H9 (cell line): ENCODE data around the gene EEF1G. TPM values are rescaled to one million over a fixed set of nuclear protein-coding genes. Genes with fewer than 3 reads are reported as not detected.
A peak's percentile ranks its signal among the peaks of the same experiment; 100 is the strongest.

Experiments
- DNase-seq: peaks from one replicate; pipeline ENCODE4 v3.0.0-alpha.2; 2017
- H2AFZ ChIP-seq: one replicate; pipeline ENCODE4 v1.6.1; 2013; ENCODE audit warnings: mild to moderate bottlenecking, low read length, control low read depth, moderate library complexity
- H2AK5ac ChIP-seq: 2 replicates; pipeline ENCODE4 v1.6.1; 2013; ENCODE audit warnings: low read length, control low read depth, mixed read lengths; ENCODE audit not compliant: insufficient read length
- H2BK120ac ChIP-seq: one replicate; pipeline ENCODE4 v1.6.1; 2013; ENCODE audit warnings: low read depth, mild to moderate bottlenecking, low read length, control low read depth, inconsistent platforms; ENCODE audit not compliant: poor library complexity, severe bottlenecking
- H2BK12ac ChIP-seq: 2 replicates; pipeline ENCODE4 v1.6.1; 2013; ENCODE audit warnings: low read length, control low read depth, mixed read lengths, low read depth; ENCODE audit not compliant: insufficient read length
- H2BK15ac ChIP-seq: 2 replicates; pipeline ENCODE4 v1.6.1; 2013; ENCODE audit warnings: low read depth, low read length, control low read depth
- H2BK20ac ChIP-seq: one replicate; pipeline ENCODE4 v1.6.1; 2013; ENCODE audit warnings: low read depth, mild to moderate bottlenecking, low read length, control low read depth, inconsistent platforms; ENCODE audit not compliant: poor library complexity, severe bottlenecking
- H2BK5ac ChIP-seq: 2 replicates; pipeline ENCODE4 v1.6.1; 2013; ENCODE audit warnings: low read length, control low read depth, mixed read lengths; ENCODE audit not compliant: insufficient read length
- H3K14ac ChIP-seq: 2 replicates; pipeline ENCODE4 v1.6.1; 2013; ENCODE audit warnings: low read length, control low read depth; ENCODE audit not compliant: insufficient read depth
- H3K18ac ChIP-seq: 2 replicates; pipeline ENCODE4 v1.6.1; 2013; ENCODE audit warnings: low read depth, mild to moderate bottlenecking, mixed read lengths, low read length, control low read depth; ENCODE audit not compliant: insufficient read length
- H3K23ac ChIP-seq: 2 replicates; pipeline ENCODE4 v1.6.1; 2013; ENCODE audit warnings: low read length, control low read depth, mixed read lengths, low read depth; ENCODE audit not compliant: insufficient read length
- H3K23me2 ChIP-seq: 2 replicates; pipeline ENCODE4 v1.6.1; 2013; ENCODE audit warnings: low read depth, mild to moderate bottlenecking, mixed read lengths, low read length, control low read depth; ENCODE audit not compliant: insufficient read length, poor library complexity, severe bottlenecking
- H3K27ac ChIP-seq: 2 replicates; pipeline ENCODE4 v1.5.1; 2013; ENCODE audit warnings: low read length, control low read depth, mixed read lengths, low read depth; ENCODE audit not compliant: insufficient read length
- H3K27me3 ChIP-seq: 2 replicates; pipeline ENCODE4 v1.6.1; 2013; ENCODE audit warnings: low read length, control low read depth, inconsistent platforms; ENCODE audit not compliant: insufficient read depth
- H3K4ac ChIP-seq: 2 replicates; pipeline ENCODE4 v1.6.1; 2013; ENCODE audit warnings: low read depth, mild to moderate bottlenecking, control low read depth, inconsistent platforms, low read length, moderate library complexity
- H3K4me1 ChIP-seq: 2 replicates; pipeline ENCODE4 v1.6.1; 2013; ENCODE audit warnings: low read length, control low read depth, inconsistent platforms; ENCODE audit not compliant: insufficient read depth
- H3K4me2 ChIP-seq: 2 replicates; pipeline ENCODE4 v1.6.1; 2013; ENCODE audit warnings: low read length, control low read depth, mixed read lengths; ENCODE audit not compliant: insufficient read length, insufficient read depth
- H3K56ac ChIP-seq: 2 replicates; pipeline ENCODE4 v1.6.1; 2013; ENCODE audit warnings: low read depth, mild to moderate bottlenecking, mixed read lengths, low read length, control low read depth; ENCODE audit not compliant: insufficient read length
- H3K79me1 ChIP-seq: 2 replicates; pipeline ENCODE4 v1.6.1; 2013; ENCODE audit warnings: low read depth, mild to moderate bottlenecking, moderate library complexity, low read length, control low read depth, inconsistent platforms; ENCODE audit not compliant: insufficient read depth, poor library complexity, severe bottlenecking
- H3K79me2 ChIP-seq: 2 replicates; pipeline ENCODE4 v1.6.1; 2013; ENCODE audit warnings: low read length, control low read depth, inconsistent platforms; ENCODE audit not compliant: insufficient read depth
- H3K9ac ChIP-seq: 2 replicates; pipeline ENCODE4 v1.6.1; 2013; ENCODE audit warnings: low read length, control low read depth, mixed read lengths; ENCODE audit not compliant: insufficient read length; ENCODE audit errors: extremely low read depth
- H3K9me3 ChIP-seq: one replicate; pipeline ENCODE4 v1.6.1; 2013; ENCODE audit warnings: low read depth, low read length, inconsistent platforms; ENCODE audit not compliant: control insufficient read depth
- H3T11ph ChIP-seq: one replicate; pipeline ENCODE4 v1.6.1; 2013; ENCODE audit warnings: mild to moderate bottlenecking, low read length, control low read depth, inconsistent platforms
- H4K20me1 ChIP-seq: one replicate; pipeline ENCODE4 v1.6.1; 2013; ENCODE audit not compliant: control insufficient read depth, insufficient read length, insufficient read depth
- H4K5ac ChIP-seq: 2 replicates; pipeline ENCODE4 v1.6.1; 2013; ENCODE audit warnings: low read depth, mild to moderate bottlenecking, mixed read lengths, low read length, control low read depth; ENCODE audit not compliant: insufficient read length
- H4K8ac ChIP-seq: replicated peaks from 2 replicates; pipeline ENCODE4 v1.6.1; 2013; ENCODE audit warnings: low read length, control low read depth, mixed read lengths, low read depth; ENCODE audit not compliant: insufficient read length
- H4K91ac ChIP-seq: 2 replicates; pipeline ENCODE4 v1.6.1; 2013; ENCODE audit warnings: low read depth, mild to moderate bottlenecking, moderate library complexity, mixed read lengths, low read length, control low read depth; ENCODE audit not compliant: insufficient read length
- H3K27ac Mint-ChIP-seq, 3 experiments: 2 replicates in 2 of 3; 3 replicates in 1 of 3; pipeline ENCODE4 v1.8.0; 2020 to 2021; ENCODE audit warnings: mixed read lengths in 3 of 3, mild to moderate bottlenecking in 1 of 3, moderate library complexity in 1 of 3
- H3K27me3 Mint-ChIP-seq: 2 replicates; pipeline ENCODE4 v1.8.0; 2021; ENCODE audit warnings: low read depth, mild to moderate bottlenecking, moderate library complexity, mixed read lengths
- H3K36me3 Mint-ChIP-seq, 3 experiments: 2 replicates in 2 of 3; 3 replicates in 1 of 3; pipeline ENCODE4 v1.8.0; 2020 to 2021; ENCODE audit warnings: low read depth in 3 of 3, mixed read lengths in 3 of 3; ENCODE audit not compliant: insufficient read depth in 1 of 3
- H3K4me1 Mint-ChIP-seq, 2 experiments: 2 replicates each; pipeline ENCODE4 v1.8.0; 2020; ENCODE audit warnings: mixed read lengths in 2 of 2
- H3K4me3 Mint-ChIP-seq, 2 experiments: 2 replicates in 1 of 2; 3 replicates in 1 of 2; pipeline ENCODE4 v1.8.0; 2020 to 2021; ENCODE audit warnings: mild to moderate bottlenecking in 2 of 2, mixed read lengths in 2 of 2, moderate library complexity in 1 of 2
- H3K9me3 Mint-ChIP-seq, 2 experiments: 2 replicates in 1 of 2; 3 replicates in 1 of 2; pipeline ENCODE4 v1.8.0; 2020; ENCODE audit warnings: mild to moderate bottlenecking in 2 of 2, mixed read lengths in 2 of 2, moderate library complexity in 1 of 2
- WGBS: extraction: QIAGEN DNeasy Blood & Tissue Kit; methylation state at CpG from one replicate; pipeline ENCODE4 v1.1.7; 2013; ENCODE audit warnings: missing lambda C conversion rate, low lambda C conversion rate, mixed read lengths; ENCODE audit not compliant: insufficient read length; ENCODE audit errors: extremely low coverage; 5-methylcytosine and 5-hydroxymethylcytosine counted together
- total RNA-seq: library from RNA; stranded (reverse); gene quantifications from 2 replicates; pipeline ENCODE4 v1.2.1, GENCODE V29; 2021
- TF ChIP-seq, protein P1 (sequence below): fragments of 200-600 bp; sonication (generic); conservative IDR thresholded peaks from 3 replicates; pipeline ENCODE4 v1.8.0; 2021; ENCODE audit warnings: antibody characterized with exemption, mild to moderate bottlenecking

EEF1G gene
- total RNA-seq, 1 experiment from 2014 or later = 1,790 TPM

DNA sequence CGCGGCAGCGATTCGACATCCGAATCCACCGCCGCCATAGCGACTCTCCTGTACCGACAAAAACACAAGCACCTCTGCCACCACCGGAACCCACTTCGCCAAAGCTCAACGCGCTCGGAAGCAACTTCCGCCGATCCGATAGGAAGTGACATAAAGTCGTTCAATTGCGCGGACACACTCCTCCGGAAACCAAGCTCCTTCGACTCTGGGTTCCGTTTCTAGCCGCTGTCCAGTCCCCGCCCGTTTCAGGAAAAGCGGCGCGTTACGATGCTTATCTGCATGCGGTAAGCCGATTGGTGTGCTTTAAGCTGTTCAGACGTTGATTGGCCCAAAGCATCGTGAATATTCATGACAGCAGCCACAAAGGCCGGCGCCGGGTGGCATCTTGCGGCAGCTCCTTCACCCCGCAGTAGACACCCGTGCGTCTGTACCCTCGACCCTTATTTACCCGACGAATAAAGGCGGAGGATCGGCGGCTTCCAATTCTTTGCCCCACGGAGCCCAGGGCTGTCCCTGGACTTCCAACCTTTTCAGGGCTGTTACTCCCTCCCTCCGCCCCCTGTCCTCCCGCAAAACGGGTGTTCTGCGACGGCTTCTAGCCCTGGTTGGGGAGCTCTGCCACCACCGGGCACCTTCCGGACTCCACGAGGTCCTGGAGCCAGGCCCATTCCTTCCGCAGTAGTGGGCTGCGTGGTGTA, 17.9 kb upstream of the EEF1G start, which contains the start of gene TUT1:
TSS of gene TUT1 (minus strand) at position 76 of the 698 bp plus-strand sequence. CDS start at position 38, 38 bp downstream.
- H2BK5ac ChIP-seq = no peak within 1 kb of the TSS
- no peak within 1 kb of the TSS for H3T11ph ChIP-seq
- H3K23ac ChIP-seq = no peak within 1 kb of the TSS
- H3K56ac ChIP-seq = no peak within 1 kb of the TSS
- H3K79me2 ChIP-seq = no peaks in the 10 kb centered on the region
- no peak within 1 kb of the TSS for H4K91ac ChIP-seq
- Mint-ChIP-seq H3K4me3 (peak within 1 kb of the TSS; percentile 94 to 96), H3K27ac (peak within 1 kb of the TSS; percentile 93 to 99 (median 96)), H3K36me3 (peaks cover 24 to 61% (median 49%) of the 10 kb centered on the region in 3 experiments), H3K9me3 (no peaks in the 10 kb centered on the region), H3K27me3 (no peaks in the 10 kb centered on the region), H3K4me1 (peaks cover 21 to 25% of the 10 kb centered on the region in 2 experiments)
- no peaks in the 10 kb centered on the region for H3K79me1 ChIP-seq
- no peak within 1 kb of the TSS for H4K8ac ChIP-seq
- H3K18ac ChIP-seq = peak within 1 kb of the TSS; percentile 45
- no peak within 1 kb of the TSS for H2AK5ac ChIP-seq
- TF ChIP-seq, protein P1, sequence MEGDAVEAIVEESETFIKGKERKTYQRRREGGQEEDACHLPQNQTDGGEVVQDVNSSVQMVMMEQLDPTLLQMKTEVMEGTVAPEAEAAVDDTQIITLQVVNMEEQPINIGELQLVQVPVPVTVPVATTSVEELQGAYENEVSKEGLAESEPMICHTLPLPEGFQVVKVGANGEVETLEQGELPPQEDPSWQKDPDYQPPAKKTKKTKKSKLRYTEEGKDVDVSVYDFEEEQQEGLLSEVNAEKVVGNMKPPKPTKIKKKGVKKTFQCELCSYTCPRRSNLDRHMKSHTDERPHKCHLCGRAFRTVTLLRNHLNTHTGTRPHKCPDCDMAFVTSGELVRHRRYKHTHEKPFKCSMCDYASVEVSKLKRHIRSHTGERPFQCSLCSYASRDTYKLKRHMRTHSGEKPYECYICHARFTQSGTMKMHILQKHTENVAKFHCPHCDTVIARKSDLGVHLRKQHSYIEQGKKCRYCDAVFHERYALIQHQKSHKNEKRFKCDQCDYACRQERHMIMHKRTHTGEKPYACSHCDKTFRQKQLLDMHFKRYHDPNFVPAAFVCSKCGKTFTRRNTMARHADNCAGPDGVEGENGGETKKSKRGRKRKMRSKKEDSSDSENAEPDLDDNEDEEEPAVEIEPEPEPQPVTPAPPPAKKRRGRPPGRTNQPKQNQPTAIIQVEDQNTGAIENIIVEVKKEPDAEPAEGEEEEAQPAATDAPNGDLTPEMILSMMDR = no peak
- no peaks in the 10 kb centered on the region for H4K20me1 ChIP-seq
- WGBS = no CpG with 5 or more reads among the region's 58 CpGs
- H4K5ac ChIP-seq = no peak within 1 kb of the TSS
- peak within 1 kb of the TSS; percentile 92 for H3K4me2 ChIP-seq
- H3K23me2 ChIP-seq = peaks cover 5% of the 10 kb centered on the region
- no peaks in the 10 kb centered on the region for H3K27me3 ChIP-seq
- no peaks in the 10 kb centered on the region for H3K9me3 ChIP-seq
- no peak within 1 kb of the TSS for H2BK12ac ChIP-seq
- DNase-seq = peak; percentile 99
- H2BK15ac ChIP-seq = no peak within 1 kb of the TSS
- no peak within 1 kb of the TSS for H2BK120ac ChIP-seq
- no peak within 1 kb of the TSS for H3K27ac ChIP-seq
- H3K4ac ChIP-seq = no peak within 1 kb of the TSS
- no peak within 1 kb of the TSS for H2BK20ac ChIP-seq
- H3K9ac ChIP-seq = peak within 1 kb of the TSS; percentile 74
- no peak within 1 kb of the TSS for H2AFZ ChIP-seq
- H3K14ac ChIP-seq = peak within 1 kb of the TSS; percentile 41
- H3K4me1 ChIP-seq = no peaks in the 10 kb centered on the region; the same call in 1 of the 2 replicates
